CD1c-positive myeloid dendritic cell (primary cell): Measurements from ENCODE around the gene RSL24D1.

Experiments used
- DNase-seq: peaks from one replicate; pipeline ENCODE4 v3.0.0-alpha.2; 2016; ENCODE audit errors: extremely low spot score

Gene RSL24D1

GRCh38 chr15:55196458-55197361 is at the start of gene RSL24D1:
Gene RSL24D1 (minus strand): TSS chr15:55196941. CDS start chr15:55196890, 51 bp downstream.
- DNase-seq, result peak; percentile 99

GRCh38 chr15:55245059-55245458 is 48.3 kb upstream of the RSL24D1 start:
- DNase-seq, result no peak

- DNase-seq, result no peak
These were observed 45.1 kb upstream of the RSL24D1 start for GRCh38 chr15:55241891-55242290.

GRCh38 chr15:55241186-55241585 is 44.4 kb upstream of the RSL24D1 start:
- no peak for DNase-seq

GRCh38 chr15:55240125-55240760 is 43.5 kb upstream of the RSL24D1 start:
- DNase-seq, result no peak

- no peak for DNase-seq
These were observed 42.8 kb upstream of the RSL24D1 start for GRCh38 chr15:55239440-55240124.

GRCh38 chr15:55238877-55239276 is 42.1 kb upstream of the RSL24D1 start:
- no peak for DNase-seq

GRCh38 chr15:55237219-55238130 is 40.7 kb upstream of the RSL24D1 start:
- no peak for DNase-seq

- DNase-seq, result no peak
These were observed 38.9 kb upstream of the RSL24D1 start for GRCh38 chr15:55235546-55236036.

- no peak for DNase-seq
These were observed 38.0 kb upstream of the RSL24D1 start for GRCh38 chr15:55234800-55235104.

GRCh38 chr15:55234104-55234799 is 37.5 kb upstream of the RSL24D1 start:
- no peak for DNase-seq

- DNase-seq, result no peak
These were observed 34.7 kb upstream of the RSL24D1 start for GRCh38 chr15:55231455-55231854.

GRCh38 chr15:55230953-55231352 is 34.2 kb upstream of the RSL24D1 start:
- DNase-seq, result no peak

GRCh38 chr15:55230051-55230670 is 33.4 kb upstream of the RSL24D1 start:
- no peak for DNase-seq

GRCh38 chr15:55226127-55226526 is 29.4 kb upstream of the RSL24D1 start:
- no peak for DNase-seq

- no peak for DNase-seq
These were observed 28.2 kb upstream of the RSL24D1 start for GRCh38 chr15:55224892-55225291.

GRCh38 chr15:55222588-55222987 is 25.8 kb upstream of the RSL24D1 start:
- DNase-seq, result peak; percentile 43

- peak; percentile 83 for DNase-seq
These were observed 24.6 kb upstream of the RSL24D1 start for GRCh38 chr15:55221090-55222011.

GRCh38 chr15:55220606-55221005 is 23.9 kb upstream of the RSL24D1 start:
- DNase-seq, result no peak
